Fibroblast of lung (primary cell): ENCODE data around the gene GSE1. TPM values are rescaled to one million over a fixed set of nuclear protein-coding genes. Genes with fewer than 3 reads are reported as not detected.

Source experiments
- DNase-seq, 2 donors: peaks; one replicate each; pipeline versions ENCODE4 v3.0.0 to v3.0.0-alpha.2; 2010; ENCODE audit warnings: low read depth in 2 of 2
- H2AFZ ChIP-seq: 2 replicates; pipeline ENCODE4 v1.5.1; 2012; ENCODE audit warnings: low read length, control low read depth, inconsistent platforms
- H3K27ac ChIP-seq: 2 replicates; pipeline ENCODE4 v1.5.1; 2011; ENCODE audit warnings: low read length, control low read depth; ENCODE audit not compliant: insufficient read depth
- H3K27me3 ChIP-seq: 2 replicates; pipeline ENCODE4 v1.5.1; 2011; ENCODE audit warnings: mild to moderate bottlenecking, low read length; ENCODE audit not compliant: control insufficient read depth, insufficient read depth
- H3K36me3 ChIP-seq: 2 replicates; pipeline ENCODE4 v1.5.1; 2011; ENCODE audit warnings: low read length; ENCODE audit not compliant: control insufficient read depth, insufficient read depth
- H3K4me1 ChIP-seq: 2 replicates; pipeline ENCODE4 v1.5.1; 2011; ENCODE audit warnings: low read length; ENCODE audit not compliant: control insufficient read depth, insufficient read depth; ENCODE audit errors: extremely low read depth
- H3K4me2 ChIP-seq: 2 replicates; pipeline ENCODE4 v1.5.1; 2011; ENCODE audit warnings: low read length, control low read depth; ENCODE audit not compliant: insufficient read depth; ENCODE audit errors: extremely low read depth
- H3K4me3 ChIP-seq, 4 experiments: fragments of 200-600 bp in 1 of 4; sonication (generic) in 1 of 4; replicated peaks in 1 of 4; 2 replicates each; pipeline ENCODE4 v1.5.1; 2011 to 2016; ENCODE audit warnings: low read length in 4 of 4, low read depth in 3 of 4, mild to moderate bottlenecking in 3 of 4, control low read depth in 2 of 4, inconsistent platforms in 1 of 4, mixed read lengths in 1 of 4; ENCODE audit not compliant: insufficient read depth in 1 of 4; ENCODE audit errors: control extremely low read depth in 1 of 4
- H3K79me2 ChIP-seq: 2 replicates; pipeline ENCODE4 v1.5.1; 2012; ENCODE audit warnings: mild to moderate bottlenecking, low read length, inconsistent platforms; ENCODE audit not compliant: control insufficient read depth, insufficient read depth
- H3K9ac ChIP-seq: 2 replicates; pipeline ENCODE4 v1.5.1; 2011; ENCODE audit warnings: mild to moderate bottlenecking, low read length, control low read depth; ENCODE audit not compliant: insufficient read depth
- H3K9me3 ChIP-seq: 2 replicates; pipeline ENCODE4 v1.5.1; 2012; ENCODE audit warnings: low read depth, low read length; ENCODE audit not compliant: control insufficient read depth, insufficient read depth
- H4K20me1 ChIP-seq: 2 replicates; pipeline ENCODE4 v1.5.1; 2011; ENCODE audit warnings: low read length; ENCODE audit not compliant: control insufficient read depth, insufficient read depth; ENCODE audit errors: extremely low read depth
- EZH2 ChIP-seq: IDR thresholded peaks from 2 replicates; pipeline ENCODE4 v1.5.1; 2012; ENCODE audit warnings: low read length, control low read depth, mild to moderate bottlenecking; ENCODE audit errors: missing control alignments
- polyA plus RNA-seq, 2 donors: library from polyadenylated mRNA; depleted of rRNA in 1 of 2; stranded (reverse) in 1 of 2; unstranded in 1 of 2; fragments of >200 nt; gene quantifications; 2 replicates each; pipeline ENCODE4 v1.2.1, GENCODE V29; 2011 to 2012; ENCODE audit warnings: missing spikeins in 1 of 2
- total RNA-seq: library from RNA; depleted of rRNA; stranded (reverse); fragments of >200 nt; gene quantifications from 2 replicates; pipeline ENCODE4 v1.2.1, GENCODE V29; 2014
- TF ChIP-seq, protein P1 (sequence below), 2 donors: IDR thresholded peaks in 1 of 2; conservative IDR thresholded peaks in 1 of 2; 1 replicate in 1 of 2; 2 replicates in 1 of 2; pipeline ENCODE4 v1.5.1; 2011 to 2012; ENCODE audit warnings: low read length in 2 of 2, control low read depth in 1 of 2, inconsistent platforms in 1 of 2, low read depth in 1 of 2, mild to moderate bottlenecking in 1 of 2

Gene GSE1
- total and polyA plus RNA-seq, 2 donors (not counting 1 experiment from before 2014, with no cell fraction given), result 11.0 to 35.7 TPM

DNA sequence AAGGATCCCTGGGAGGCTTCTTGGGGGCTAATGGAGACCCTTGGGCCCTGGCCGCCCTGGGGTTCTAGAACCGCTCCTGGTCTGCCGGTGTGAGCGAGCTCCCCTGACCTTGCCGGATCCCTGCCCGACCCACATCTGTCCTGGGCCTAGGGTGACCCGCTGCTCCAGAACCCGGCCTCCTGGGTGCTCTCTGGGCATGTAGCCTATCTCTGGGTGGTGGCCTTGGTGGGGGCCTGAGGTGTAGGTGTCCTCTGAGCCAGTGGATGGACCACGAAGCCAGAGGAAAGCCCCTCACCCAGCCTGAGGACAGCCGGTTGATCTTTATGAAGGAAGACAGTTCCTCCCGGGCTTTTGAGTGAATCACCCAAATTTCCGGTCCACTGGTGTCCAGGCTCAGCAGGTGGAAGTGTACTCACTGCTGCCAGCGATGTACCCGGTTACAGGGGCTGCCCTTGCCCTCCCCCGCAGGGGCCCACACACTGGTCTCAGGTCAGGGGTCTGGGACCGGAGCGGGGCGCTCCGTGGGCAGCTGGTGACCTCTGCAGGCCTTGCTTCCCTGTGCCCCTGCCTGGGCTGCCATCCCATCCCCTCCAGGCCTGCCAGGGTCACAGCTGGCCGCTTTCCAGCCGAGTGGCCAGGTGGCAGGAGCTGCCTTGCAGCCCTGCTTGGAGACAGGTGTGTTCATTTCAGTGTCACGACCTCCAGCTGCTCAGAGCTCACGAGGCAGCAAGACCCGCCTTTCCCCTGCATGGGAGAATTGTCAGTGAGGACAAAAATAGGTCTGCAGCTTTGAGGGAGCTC is 10.5 kb upstream of the GSE1 start:
- H3K9me3 ChIP-seq, result no peaks in the 10 kb centered on the region
- no peaks in the 10 kb centered on the region for H3K79me2 ChIP-seq
- peaks cover 2% of the 10 kb centered on the region for H3K4me1 ChIP-seq
- no peaks in the 10 kb centered on the region for H3K36me3 ChIP-seq
- no peaks in the 10 kb centered on the region for H4K20me1 ChIP-seq
- no peak for DNase-seq
- TF ChIP-seq EZH2, result no peak
- H2AFZ ChIP-seq, result no peak overlapping the region
- no peak overlapping the region for H3K4me2 ChIP-seq
- no peak overlapping the region for H3K9ac ChIP-seq
- H3K27ac ChIP-seq, result no peak overlapping the region
- no peak overlapping the region for H3K4me3 ChIP-seq
- H3K27me3 ChIP-seq, result no peaks in the 10 kb centered on the region

DNA sequence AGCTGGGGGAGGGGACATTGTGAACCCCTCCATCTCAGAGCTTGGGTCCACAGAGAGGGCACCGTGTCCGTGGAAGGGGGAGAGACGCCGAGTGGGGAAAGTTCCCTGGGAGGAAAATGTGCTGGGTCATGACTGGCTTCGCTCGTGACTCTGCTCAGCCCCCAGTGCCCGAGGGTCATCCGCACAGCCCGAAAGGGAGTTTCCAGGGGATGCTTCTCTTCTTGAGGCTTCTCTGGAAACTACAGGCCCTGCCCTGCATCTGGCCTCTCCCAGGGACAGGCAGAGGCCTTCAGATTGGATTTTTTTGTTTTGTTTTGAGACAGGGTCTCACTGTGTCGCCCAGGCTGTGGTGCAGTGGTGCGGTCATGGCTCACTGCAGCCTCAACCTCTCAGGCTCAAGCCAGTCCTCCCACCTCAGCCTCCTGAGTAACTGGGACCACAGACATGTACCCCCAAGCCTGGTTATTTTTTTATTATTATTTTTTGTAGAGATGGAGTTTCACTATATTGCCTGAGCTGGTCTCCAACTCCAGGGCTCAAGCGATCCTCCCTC is 9.8 kb upstream of the GSE1 start:
- Histone ChIP-seq H3K9ac (no peak overlapping the region), H3K9me3 (no peaks in the 10 kb centered on the region), H2AFZ (no peak overlapping the region), H3K79me2 (no peaks in the 10 kb centered on the region), H3K4me3 (no peak overlapping the region), H3K4me2 (no peak overlapping the region), H4K20me1 (no peaks in the 10 kb centered on the region), H3K36me3 (no peaks in the 10 kb centered on the region), H3K27ac (no peak overlapping the region), H3K27me3 (no peaks in the 10 kb centered on the region), H3K4me1 (peaks cover 4% of the 10 kb centered on the region)
- no peak for DNase-seq
- TF ChIP-seq EZH2, result no peak
- TF ChIP-seq, protein P1, sequence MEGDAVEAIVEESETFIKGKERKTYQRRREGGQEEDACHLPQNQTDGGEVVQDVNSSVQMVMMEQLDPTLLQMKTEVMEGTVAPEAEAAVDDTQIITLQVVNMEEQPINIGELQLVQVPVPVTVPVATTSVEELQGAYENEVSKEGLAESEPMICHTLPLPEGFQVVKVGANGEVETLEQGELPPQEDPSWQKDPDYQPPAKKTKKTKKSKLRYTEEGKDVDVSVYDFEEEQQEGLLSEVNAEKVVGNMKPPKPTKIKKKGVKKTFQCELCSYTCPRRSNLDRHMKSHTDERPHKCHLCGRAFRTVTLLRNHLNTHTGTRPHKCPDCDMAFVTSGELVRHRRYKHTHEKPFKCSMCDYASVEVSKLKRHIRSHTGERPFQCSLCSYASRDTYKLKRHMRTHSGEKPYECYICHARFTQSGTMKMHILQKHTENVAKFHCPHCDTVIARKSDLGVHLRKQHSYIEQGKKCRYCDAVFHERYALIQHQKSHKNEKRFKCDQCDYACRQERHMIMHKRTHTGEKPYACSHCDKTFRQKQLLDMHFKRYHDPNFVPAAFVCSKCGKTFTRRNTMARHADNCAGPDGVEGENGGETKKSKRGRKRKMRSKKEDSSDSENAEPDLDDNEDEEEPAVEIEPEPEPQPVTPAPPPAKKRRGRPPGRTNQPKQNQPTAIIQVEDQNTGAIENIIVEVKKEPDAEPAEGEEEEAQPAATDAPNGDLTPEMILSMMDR (conservative IDR thresholded peaks at IDR 0.05 in 1 of 2, IDR thresholded peaks at IDR 0.05 in 1 of 2; ENCODE audit: low read depth in 1 of 2, low read length in 2 of 2), result no peak

DNA sequence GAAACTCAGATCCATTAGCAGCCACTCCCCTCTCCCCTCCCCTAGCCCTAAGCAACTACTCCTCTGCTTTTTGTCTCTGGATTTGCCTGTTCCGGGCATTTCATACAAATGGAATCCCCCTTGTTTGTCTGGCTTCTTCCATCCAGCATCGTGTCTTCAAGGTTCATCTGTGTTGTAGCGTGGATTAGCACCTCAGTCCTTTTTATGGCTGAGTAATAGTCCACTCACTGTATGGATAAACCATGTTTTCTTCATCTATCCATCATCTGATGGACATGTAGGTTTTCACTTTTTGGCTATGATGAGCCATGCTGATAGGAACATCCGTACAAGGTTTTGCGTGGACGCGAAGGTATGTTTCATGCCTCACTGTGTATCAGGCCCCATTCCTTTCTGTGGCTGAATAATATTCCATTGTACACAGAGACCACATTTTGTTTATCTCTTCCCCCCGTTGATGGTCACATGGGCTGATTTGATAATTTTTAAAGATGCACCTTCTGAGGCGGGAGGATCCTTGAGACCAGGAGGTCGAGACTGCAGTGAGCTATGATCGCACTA is 8.9 kb upstream of the GSE1 start:
- Histone ChIP-seq H3K4me1 (peaks cover 4% of the 10 kb centered on the region), H4K20me1 (no peaks in the 10 kb centered on the region), H2AFZ (no peak overlapping the region), H3K9ac (no peak overlapping the region), H3K4me2 (no peak overlapping the region), H3K27me3 (no peaks in the 10 kb centered on the region), H3K4me3 (no peak overlapping the region), H3K27ac (no peak overlapping the region), H3K9me3 (no peaks in the 10 kb centered on the region), H3K79me2 (no peaks in the 10 kb centered on the region), H3K36me3 (no peaks in the 10 kb centered on the region)
- no peak for DNase-seq
- TF ChIP-seq, protein P1 (conservative IDR thresholded peaks at IDR 0.05 in 1 of 2, IDR thresholded peaks at IDR 0.05 in 1 of 2; ENCODE audit: low read depth in 1 of 2, low read length in 2 of 2), result no peak
- no peak for TF ChIP-seq EZH2
